ENCODE data around the gene C6orf47. TPM values are rescaled to one million over a fixed set of nuclear protein-coding genes. Genes with fewer than 3 reads are reported as not detected.

C6orf47 gene
- total and polyA plus RNA-seq, 8 donors: 10.5 to 44.9 (median 14.5) TPM

- Histone ChIP-seq H3K9me3 (no peaks in the 10 kb centered on the region), H3K27ac (peak overlapping the region; percentile 94 to 98 (median 97)), H3K27me3 (no peaks in the 10 kb centered on the region), H3K4me1 (peaks cover 39 to 78% (median 69%) of the 10 kb centered on the region in 4 donors), H3K36me3 (peaks cover 30 to 46% (median 43%) of the 10 kb centered on the region in 4 donors), H3K4me3 (peak overlapping the region; percentile 72 to 98 (median 90))
- TF ChIP-seq EP300 (IDR thresholded peaks at IDR 0.05): no peak
- TF ChIP-seq POLR2A (IDR thresholded peaks at IDR 0.05): no peak
- TF ChIP-seq POLR2AphosphoS5 (IDR thresholded peaks at IDR 0.05): no peak
- TF ChIP-seq CTCF (IDR thresholded peaks at IDR 0.05): no peak
- peak in 1 of 2 donors; percentile 52 for DNase-seq
- 17 to 23% (median 20%) methylated on average over 17 of the region's 17 CpGs for WGBS, 5 donors
- intact Hi-C loops (cut with DNase I; ENCODE audit: low total_unique reads): no loop called here
Measured at GRCh38 chr6:31663961-31664789, 3.6 kb upstream of the C6orf47 start.

GRCh38 chr6:31663126-31663960, 2.8 kb upstream of the C6orf47 start:
- H3K4me3 ChIP-seq: peak overlapping the region; percentile 72 to 98 (median 90)
- H3K36me3 ChIP-seq: peaks cover 22 to 38% (median 35%) of the 10 kb centered on the region in 4 donors
- DNase-seq: no peak
- intact Hi-C loops (cut with DNase I; ENCODE audit: low total_unique reads): no loop called here
- peaks cover 47 to 79% (median 77%) of the 10 kb centered on the region in 4 donors for H3K4me1 ChIP-seq
- 46 to 63% (median 57%) methylated on average over 9 of the region's 9 CpGs for WGBS, 5 donors
- H3K9me3 ChIP-seq: no peaks in the 10 kb centered on the region
- TF ChIP-seq POLR2AphosphoS5 (IDR thresholded peaks at IDR 0.05) (no peak), CTCF (IDR thresholded peaks at IDR 0.05) (no peak), EP300 (IDR thresholded peaks at IDR 0.05) (no peak), POLR2A (IDR thresholded peaks at IDR 0.05) (no peak)
- peak overlapping the region; percentile 11 to 98 (median 96) for H3K27ac ChIP-seq
- H3K27me3 ChIP-seq: no peaks in the 10 kb centered on the region

GRCh38 chr6:31662124-31662723, 1.6 kb upstream of the C6orf47 start:
- Histone ChIP-seq H3K27ac (peak overlapping the region in 3 of 5 donors; percentile 26 to 91 (median 87)), H3K4me3 (no peak overlapping the region), H3K27me3 (no peaks in the 10 kb centered on the region), H3K36me3 (peaks cover 18 to 38% (median 30%) of the 10 kb centered on the region in 4 donors), H3K9me3 (no peaks in the 10 kb centered on the region), H3K4me1 (peaks cover 49 to 81% (median 77%) of the 10 kb centered on the region in 4 donors)
- DNase-seq: no peak
- 86 to 93% (median 91%) methylated on average over 12 of the region's 12 CpGs for WGBS, 5 donors
- intact Hi-C loops (cut with DNase I; ENCODE audit: low total_unique reads): no loop called here
- TF ChIP-seq POLR2A (IDR thresholded peaks at IDR 0.05) (no peak), CTCF (IDR thresholded peaks at IDR 0.05) (no peak), POLR2AphosphoS5 (IDR thresholded peaks at IDR 0.05) (no peak), EP300 (IDR thresholded peaks at IDR 0.05) (no peak)

All from stomach (tissue), 9 donors.